Mesothelial cell of epicardium (in vitro differentiated cells): ENCODE results near the gene COL16A1. TPM values are rescaled to one million over a fixed set of nuclear protein-coding genes. Genes with fewer than 3 reads are reported as not detected.

Experiments used
- DNase-seq, 2 experiments: peaks; one replicate each; pipeline ENCODE4 v3.0.0; 2021; ENCODE audit warnings: low spot score in 2 of 2; ENCODE audit not compliant: unreplicated experiment in 2 of 2
- H3K27ac Mint-ChIP-seq: 2 replicates; pipeline ENCODE4 v1.8.0; 2021; ENCODE audit warnings: mixed read lengths
- H3K27me3 Mint-ChIP-seq: 2 replicates; pipeline ENCODE4 v1.8.0; 2021; ENCODE audit warnings: low read depth, mixed read lengths
- H3K36me3 Mint-ChIP-seq: 2 replicates; pipeline ENCODE4 v1.8.0; 2021; ENCODE audit warnings: mixed read lengths
- H3K4me1 Mint-ChIP-seq: 2 replicates; pipeline ENCODE4 v1.8.0; 2021; ENCODE audit warnings: mixed read lengths
- H3K4me3 Mint-ChIP-seq: 2 replicates; pipeline ENCODE4 v1.8.0; 2021; ENCODE audit warnings: mild to moderate bottlenecking, moderate library complexity, mixed read lengths
- H3K9me3 Mint-ChIP-seq: 2 replicates; pipeline ENCODE4 v1.8.0; 2021; ENCODE audit warnings: mixed read lengths
- CTCF ChIP-seq: fragments of 200-600 bp; sonication (generic); IDR thresholded peaks from one replicate; pipeline ENCODE4 v1.5.0; 2021; ENCODE audit warnings: antibody characterized with exemption; ENCODE audit not compliant: unreplicated experiment
- total RNA-seq: library from RNA; stranded (reverse); gene quantifications from 3 replicates; pipeline ENCODE4 v1.2.1, GENCODE V29; 2021

The COL16A1 gene
- total RNA-seq, 1 donor from 2014 or later, result 389 TPM

- no peaks in the 10 kb centered on the region for H3K27me3 Mint-ChIP-seq
- no peak overlapping the region for H3K27ac Mint-ChIP-seq
- no peaks in the 10 kb centered on the region for H3K9me3 Mint-ChIP-seq
- no peak for DNase-seq
- no peaks in the 10 kb centered on the region for H3K4me1 Mint-ChIP-seq
- no peak overlapping the region for H3K4me3 Mint-ChIP-seq
- no peak for TF ChIP-seq CTCF
- peaks cover 20% of the 10 kb centered on the region for H3K36me3 Mint-ChIP-seq
These were observed 22.4 kb downstream of the COL16A1 start for GRCh38 chr1:31681415-31681814.

GRCh38 chr1:31679676-31680230 lies 24.1 kb downstream of the COL16A1 start:
- H3K4me3 Mint-ChIP-seq, result no peak overlapping the region
- no peaks in the 10 kb centered on the region for H3K27me3 Mint-ChIP-seq
- H3K36me3 Mint-ChIP-seq, result peaks cover 18% of the 10 kb centered on the region
- TF ChIP-seq CTCF, result no peak
- no peak for DNase-seq
- H3K4me1 Mint-ChIP-seq, result no peaks in the 10 kb centered on the region
- H3K27ac Mint-ChIP-seq, result no peak overlapping the region
- no peaks in the 10 kb centered on the region for H3K9me3 Mint-ChIP-seq

- peaks cover 16% of the 10 kb centered on the region for H3K36me3 Mint-ChIP-seq
- no peaks in the 10 kb centered on the region for H3K27me3 Mint-ChIP-seq
- H3K4me1 Mint-ChIP-seq, result no peaks in the 10 kb centered on the region
- no peak overlapping the region for H3K4me3 Mint-ChIP-seq
- no peak for DNase-seq
- no peaks in the 10 kb centered on the region for H3K9me3 Mint-ChIP-seq
- TF ChIP-seq CTCF, result no peak
- H3K27ac Mint-ChIP-seq, result no peak overlapping the region
These were observed 24.7 kb downstream of the COL16A1 start for GRCh38 chr1:31679091-31679490.

GRCh38 chr1:31678681-31679080 lies 25.1 kb downstream of the COL16A1 start:
- DNase-seq, result no peak
- Mint-ChIP-seq H3K36me3 (peaks cover 17% of the 10 kb centered on the region), H3K27me3 (no peaks in the 10 kb centered on the region), H3K4me3 (no peak overlapping the region), H3K4me1 (no peaks in the 10 kb centered on the region), H3K27ac (no peak overlapping the region), H3K9me3 (no peaks in the 10 kb centered on the region)
- TF ChIP-seq CTCF, result no peak

- Mint-ChIP-seq H3K36me3 (peaks cover 20% of the 10 kb centered on the region), H3K9me3 (no peaks in the 10 kb centered on the region), H3K4me3 (no peak overlapping the region), H3K4me1 (no peaks in the 10 kb centered on the region), H3K27me3 (no peaks in the 10 kb centered on the region), H3K27ac (no peak overlapping the region)
- TF ChIP-seq CTCF, result no peak
- no peak for DNase-seq
These were observed 25.9 kb downstream of the COL16A1 start for GRCh38 chr1:31677949-31678348.

- peak overlapping the region; percentile 12 for H3K27ac Mint-ChIP-seq
- DNase-seq, result no peak
- no peak overlapping the region for H3K4me3 Mint-ChIP-seq
- no peaks in the 10 kb centered on the region for H3K9me3 Mint-ChIP-seq
- H3K4me1 Mint-ChIP-seq, result no peaks in the 10 kb centered on the region
- TF ChIP-seq CTCF, result no peak
- peaks cover 20% of the 10 kb centered on the region for H3K36me3 Mint-ChIP-seq
- no peaks in the 10 kb centered on the region for H3K27me3 Mint-ChIP-seq
These were observed 26.4 kb downstream of the COL16A1 start for GRCh38 chr1:31677401-31677800.
